HG03045 (cell line): ENCODE results near the gene BTG4.

ENCODE experiments used
- ATAC-seq: cut with Tn5 transposase; IDR thresholded peaks from one replicate; pipeline ENCODE4 v1.9.1; 2021; ENCODE audit warnings: mild to moderate bottlenecking, moderate library complexity; ENCODE audit not compliant: unreplicated experiment

BTG4 gene

DNA sequence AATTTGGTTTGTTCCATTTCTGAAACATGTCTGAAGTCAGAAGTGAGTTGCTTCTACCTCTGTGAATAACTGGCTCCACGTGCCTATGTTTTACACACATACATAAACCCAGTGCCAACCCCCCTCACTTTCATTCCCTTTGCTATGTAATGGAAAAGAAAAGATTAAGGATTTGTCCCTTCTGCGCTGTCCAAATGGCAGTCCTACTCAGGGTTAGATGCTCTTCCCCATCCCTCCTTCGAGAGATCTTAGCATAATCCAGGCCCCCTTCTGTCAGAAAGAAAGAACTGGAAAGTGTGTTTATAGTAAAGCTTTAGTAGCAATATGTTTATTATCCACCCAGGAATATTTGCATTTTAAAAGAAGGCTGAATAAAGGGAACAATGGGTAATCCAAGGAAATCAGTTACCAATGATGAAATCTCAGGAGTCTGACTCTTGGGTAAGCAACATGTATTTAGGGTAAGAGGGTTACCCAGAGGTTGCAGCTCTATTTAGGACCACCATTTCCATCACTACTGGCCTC is 25.2 kb upstream of the BTG4 start:
- no peak for ATAC-seq

GRCh38 chr11:111535281-111535680 is 23.1 kb upstream of the BTG4 start:
- ATAC-seq, result no peak

DNA sequence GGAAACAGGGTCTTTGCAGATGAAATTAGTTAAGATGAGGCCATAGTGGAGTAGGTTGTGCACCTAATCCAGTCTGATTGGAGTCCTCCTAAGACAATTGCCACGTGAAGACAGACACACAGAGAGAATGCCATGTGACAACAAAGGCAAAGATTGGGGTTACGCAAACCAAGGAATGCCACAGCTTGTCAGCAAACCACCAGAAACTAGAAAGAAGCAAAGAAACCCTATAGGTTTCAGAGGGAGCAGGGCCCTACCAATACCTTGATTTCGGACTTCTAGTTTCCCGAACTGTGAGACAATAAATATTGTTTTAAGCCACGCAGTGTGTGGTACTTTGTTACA is 20.2 kb upstream of the BTG4 start:
- no peak for ATAC-seq

DNA sequence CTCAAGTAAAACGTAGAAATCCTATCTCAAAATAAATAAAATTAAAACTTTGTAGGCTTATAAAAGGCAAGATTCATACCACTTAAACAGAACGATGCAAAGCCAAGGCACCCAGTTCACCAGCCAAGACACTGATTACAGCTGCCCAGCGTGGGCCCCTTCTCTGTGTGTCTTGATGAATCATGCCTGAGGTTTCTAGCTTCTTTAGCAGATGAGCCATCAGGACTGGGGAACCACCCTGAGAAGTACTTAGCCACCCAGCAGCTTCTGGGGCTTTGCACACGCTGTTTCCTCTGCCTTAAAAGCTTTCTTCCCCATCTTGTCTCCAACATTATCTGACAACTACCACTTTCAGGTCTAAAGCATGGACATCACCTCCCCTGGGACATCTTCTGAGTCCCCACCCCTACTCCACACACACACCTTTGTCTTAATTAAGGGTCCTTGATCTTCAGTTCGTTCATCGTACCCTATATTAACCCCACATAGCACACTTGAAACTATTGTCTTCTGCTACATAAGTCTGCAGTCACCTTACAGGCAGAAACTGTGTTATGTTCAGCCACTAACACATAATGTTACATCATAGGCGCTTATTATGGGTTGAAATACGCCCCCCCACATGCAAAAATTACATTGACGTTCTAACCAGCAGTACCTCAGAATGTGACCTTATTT is 19.6 kb upstream of the BTG4 start:
- peak; percentile 52 for ATAC-seq

DNA sequence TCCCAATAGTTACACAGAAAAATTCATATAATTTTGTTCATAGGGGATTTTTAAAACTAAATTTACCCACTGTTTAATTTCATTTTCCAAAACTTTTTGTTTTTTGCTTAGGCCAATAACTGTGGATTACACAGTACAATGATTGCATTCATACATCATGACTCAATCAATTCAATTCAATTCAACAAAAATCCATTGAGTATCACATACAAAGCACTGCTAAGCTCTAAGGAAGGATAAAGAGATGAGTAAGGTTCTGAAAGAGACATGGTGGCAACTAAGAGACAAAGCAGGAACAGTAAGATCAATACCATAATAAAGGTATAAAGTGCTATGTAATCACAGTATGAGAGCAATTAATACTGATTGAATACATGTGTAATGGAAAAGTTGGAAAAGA is 18.9 kb upstream of the BTG4 start:
- ATAC-seq, result no peak

- ATAC-seq, result no peak
Observed at GRCh38 chr11:111530091-111530490, 17.9 kb upstream of the BTG4 start.

- no peak for ATAC-seq
Observed at GRCh38 chr11:111528557-111528956, 16.4 kb upstream of the BTG4 start.

- no peak for ATAC-seq
Observed at GRCh38 chr11:111527279-111527678, 15.1 kb upstream of the BTG4 start.

DNA sequence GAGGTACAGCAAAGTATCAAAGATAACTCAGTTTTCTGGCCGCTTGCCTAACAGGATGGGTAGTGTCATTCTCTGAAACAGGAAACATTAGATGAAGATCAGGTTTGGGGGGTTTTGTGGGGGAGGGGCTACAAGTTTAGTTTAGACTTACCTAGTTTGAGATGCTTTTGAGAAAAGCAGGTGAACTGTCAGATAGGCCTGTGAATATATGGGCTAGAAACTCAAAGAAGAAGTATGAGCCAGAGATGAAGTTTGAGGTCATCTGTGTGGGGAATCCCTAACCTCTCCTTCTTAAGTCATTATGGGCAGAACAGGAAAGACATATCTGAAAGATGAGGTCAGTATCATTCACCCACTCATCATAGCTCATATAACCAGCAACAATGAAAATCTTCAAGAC is 14.3 kb upstream of the BTG4 start:
- ATAC-seq, result no peak

GRCh38 chr11:111525456-111525855 is 13.3 kb upstream of the BTG4 start:
- no peak for ATAC-seq

GRCh38 chr11:111524056-111524455 is 11.9 kb upstream of the BTG4 start:
- no peak for ATAC-seq

DNA sequence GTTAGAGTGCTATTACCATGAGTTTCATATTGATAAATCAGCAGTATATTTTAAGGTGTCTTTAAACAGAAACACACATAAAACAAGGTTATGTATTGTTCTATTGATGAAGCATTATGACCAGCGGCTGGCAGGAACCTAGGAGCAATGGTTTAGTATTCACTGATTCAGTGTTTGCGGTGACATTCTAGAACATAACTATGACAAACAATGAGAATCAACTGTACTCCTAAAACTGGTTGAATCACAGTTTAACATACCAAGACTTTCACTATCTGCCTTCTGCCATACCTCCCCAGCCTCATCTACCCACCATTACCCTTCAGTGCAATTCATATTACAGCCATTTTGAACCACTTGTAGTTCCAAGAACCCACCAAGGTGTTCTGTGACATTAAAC is 11.2 kb upstream of the BTG4 start:
- ATAC-seq, result no peak

GRCh38 chr11:111522426-111522825 is 10.2 kb upstream of the BTG4 start:
- no peak for ATAC-seq

DNA sequence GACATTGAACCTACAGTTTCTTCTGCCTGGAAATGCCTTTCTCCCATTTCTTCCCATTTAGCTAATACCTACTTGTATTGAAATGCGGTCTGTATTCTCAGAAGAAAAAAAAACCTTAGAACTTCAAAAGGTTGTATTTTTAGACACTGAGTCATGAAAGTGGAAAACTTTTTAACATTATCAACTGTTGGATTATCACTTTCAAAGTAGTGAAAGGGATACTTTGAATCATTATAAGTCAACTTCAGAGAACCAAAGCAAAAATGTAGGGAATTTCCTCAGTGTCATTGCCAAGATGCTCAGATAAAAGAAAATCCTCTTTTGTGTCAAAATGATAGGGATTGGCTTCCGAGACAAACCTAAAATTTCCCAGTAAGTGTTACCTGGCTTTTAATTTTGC is 8.9 kb upstream of the BTG4 start:
- ATAC-seq, result no peak

DNA sequence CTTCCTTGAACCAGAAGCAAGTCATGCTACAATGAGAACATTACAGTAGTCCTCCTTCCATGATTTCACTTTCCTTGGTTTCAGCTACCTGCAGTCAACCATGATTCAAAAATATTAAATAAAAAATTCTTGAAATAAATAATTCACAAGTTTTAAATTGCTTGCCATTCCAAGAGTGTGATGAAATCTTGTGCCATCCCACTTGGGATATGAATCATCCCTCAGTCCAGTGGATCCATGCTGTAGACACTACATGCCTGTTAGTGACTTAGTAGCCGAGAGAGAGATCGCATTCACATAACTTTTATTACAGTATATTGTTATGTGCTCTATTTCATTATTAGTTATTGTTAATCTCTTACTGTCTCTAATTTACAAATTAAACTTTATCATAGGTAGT is 8.4 kb upstream of the BTG4 start:
- ATAC-seq, result no peak

DNA sequence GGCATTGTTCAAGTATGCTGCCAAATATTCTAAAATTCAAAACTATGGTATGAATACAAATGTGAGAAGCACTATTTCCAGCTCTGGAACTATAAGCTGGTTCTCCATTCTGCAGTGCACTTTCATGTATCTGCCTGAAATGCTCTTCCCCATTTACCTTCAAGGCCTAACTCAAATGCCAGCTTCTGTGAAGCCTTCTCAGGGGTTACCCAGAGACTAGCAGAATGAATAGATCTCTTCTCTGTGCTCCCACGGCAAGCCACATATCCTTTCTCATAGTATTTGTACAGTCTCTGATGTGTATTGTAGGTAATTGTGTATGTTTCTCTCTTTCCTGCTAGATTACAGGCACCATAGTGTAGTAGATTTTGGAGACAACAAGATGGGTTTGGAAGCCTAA is 6.5 kb upstream of the BTG4 start:
- no peak for ATAC-seq

DNA sequence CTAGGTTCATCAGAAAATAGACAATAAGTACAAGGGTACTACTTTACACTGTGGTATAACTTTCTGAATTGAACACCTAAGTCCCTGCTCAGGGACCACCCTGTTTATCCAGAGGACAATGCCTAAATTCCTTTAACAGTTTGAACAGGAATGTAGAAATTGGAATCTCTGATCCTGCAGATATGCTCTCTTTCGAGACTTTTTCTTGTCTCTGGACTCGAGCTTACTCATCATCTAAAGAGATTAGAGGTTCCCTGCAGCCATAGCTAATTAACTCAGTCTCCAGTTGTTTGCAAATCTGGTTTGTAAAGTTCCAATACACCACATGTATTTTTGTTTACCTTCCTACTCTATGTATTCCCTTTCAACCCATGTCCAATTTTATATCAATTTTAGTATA is 3.4 kb upstream of the BTG4 start:
- no peak for ATAC-seq

DNA sequence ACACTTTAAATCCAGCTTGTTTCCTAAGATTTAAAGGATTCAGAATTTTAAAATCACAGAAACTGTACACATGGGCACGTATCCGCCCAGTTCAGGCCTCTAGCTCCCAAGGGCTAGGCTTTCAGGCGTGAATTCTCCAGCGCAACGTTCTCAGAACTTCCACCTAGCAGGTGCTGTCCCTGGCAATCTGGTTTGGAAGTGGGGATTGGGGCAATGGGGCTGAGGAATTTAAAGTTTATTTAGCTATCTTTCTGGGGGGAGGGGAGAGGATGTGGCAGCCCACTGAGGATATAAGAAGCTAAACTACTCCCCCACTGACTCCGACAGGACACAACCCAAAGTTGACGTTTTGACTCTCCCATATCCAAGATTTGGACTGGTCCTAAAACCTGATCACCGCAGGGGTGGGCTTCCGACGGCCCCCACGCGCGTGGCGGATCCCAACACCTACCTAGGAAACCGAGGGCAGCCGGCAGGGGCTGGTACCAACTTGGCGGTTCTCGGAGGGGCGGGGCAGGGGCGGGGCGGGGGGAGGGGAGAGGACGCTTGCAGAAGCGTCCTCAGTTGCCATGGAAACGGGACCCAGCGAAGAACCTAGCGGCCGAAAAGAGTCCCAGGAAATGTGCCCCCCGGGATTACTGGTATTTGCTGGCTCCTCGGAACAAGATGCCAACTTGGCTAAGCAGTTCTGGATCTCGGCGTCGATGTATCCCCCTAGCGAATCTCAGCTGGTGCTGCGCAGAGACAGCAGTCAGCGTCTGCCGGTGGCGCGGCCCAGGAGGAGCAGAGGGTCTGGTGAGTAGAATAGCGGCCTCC is 2.2 kb upstream of the BTG4 start, which contains the start of gene HOATZ:
Gene HOATZ (plus strand): TSS at position 563 of the 816 bp plus-strand sequence. CDS start 7 bp downstream, at position 570.
- ATAC-seq, result no peak

- no peak for ATAC-seq
Observed at GRCh38 chr11:111513240-111513605, 1.0 kb upstream of the BTG4 start.

DNA sequence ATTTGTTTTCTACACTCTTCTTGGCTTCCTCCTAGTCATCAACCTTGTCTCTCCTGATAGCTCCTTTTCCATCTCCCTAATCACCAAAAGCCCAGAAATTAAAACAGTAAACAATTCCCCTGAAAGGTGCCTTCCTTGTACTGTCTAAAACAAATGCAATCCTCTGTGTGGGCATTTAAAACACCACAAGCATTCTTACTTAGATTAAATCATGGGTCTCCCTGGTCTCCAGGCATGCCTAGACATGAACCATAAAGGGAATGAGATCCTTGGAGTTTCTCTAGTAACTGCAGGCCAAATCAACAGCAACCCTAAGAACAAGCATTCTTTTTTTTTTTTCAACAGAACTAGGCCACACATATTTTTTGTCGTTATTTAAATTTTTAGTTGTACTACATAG is 1.9 kb downstream of the BTG4 start:
- no peak for ATAC-seq

- ATAC-seq, result no peak
Observed at GRCh38 chr11:111502611-111503010, 9.6 kb downstream of the BTG4 start.

- ATAC-seq, result no peak
Observed at GRCh38 chr11:111500481-111500880, 11.7 kb downstream of the BTG4 start.
